HL-60 (cell line): ENCODE measurements around the gene MLLT10.

Experiments used
- CTCF ChIP-seq: IDR thresholded peaks from one replicate; pipeline ENCODE4 v1.5.1; 2011; ENCODE audit warnings: low read length, control low read depth, inconsistent platforms; ENCODE audit not compliant: insufficient read depth
- POLR2AphosphoS5 ChIP-seq: IDR thresholded peaks from 2 replicates; pipeline ENCODE4 v1.6.1; 2012; ENCODE audit warnings: low read depth
- REST ChIP-seq: IDR thresholded peaks from 2 replicates; pipeline ENCODE4 v1.6.1; 2012; ENCODE audit warnings: low read depth; ENCODE audit not compliant: insufficient replicate concordance
- SPI1 ChIP-seq: IDR thresholded peaks from 2 replicates; pipeline ENCODE4 v1.6.1; 2012; ENCODE audit warnings: low read depth, mild to moderate bottlenecking, borderline replicate concordance

- TF ChIP-seq CTCF: no peak
- TF ChIP-seq REST: no peak
- TF ChIP-seq POLR2AphosphoS5: no peak
- TF ChIP-seq SPI1: no peak
These were observed 66.9 kb downstream of the MLLT10 start for GRCh38 chr10:21600804-21601433.
